ENCODE data around the gene PCDH15.

Gene PCDH15

GRCh38 chr10:54799506-54799905 lies 1.5 kb downstream of the PCDH15 start:
- Histone ChIP-seq H2AK5ac (ENCODE audit: low read length) (no peak overlapping the region), H3K4me1 (ENCODE audit: control insufficient read depth in 1 of 2, insufficient read depth in 2 of 2, low read length in 2 of 2) (no peaks in the 10 kb centered on the region), H2BK12ac (ENCODE audit: low read length) (no peak overlapping the region), H3K9ac (ENCODE audit: low read length) (no peak overlapping the region), H3K27ac (ENCODE audit: low read depth, low read length) (no peak overlapping the region), H2BK5ac (ENCODE audit: low read depth, low read length, poor library complexity) (no peak overlapping the region), H3K36me3 (ENCODE audit: control insufficient read depth in 1 of 2, insufficient read depth in 2 of 2, low read length in 2 of 2) (no peaks in the 10 kb centered on the region), H3K4ac (ENCODE audit: low read depth, low read length) (no peak overlapping the region), H2BK120ac (ENCODE audit: insufficient read depth, low read length, poor library complexity) (no peak overlapping the region), H3K27me3 (ENCODE audit: insufficient read depth, low read length) (no peaks in the 10 kb centered on the region), H3K23ac (ENCODE audit: low read length) (no peak overlapping the region), H4K91ac (ENCODE audit: low read depth, low read length) (no peak overlapping the region), H3K79me2 (ENCODE audit: control insufficient read depth, insufficient read depth, low read length, poor library complexity) (no peaks in the 10 kb centered on the region), H3K9me3 (ENCODE audit: insufficient read depth, low read depth, low read length) (no peaks in the 10 kb centered on the region), H4K8ac (ENCODE audit: low read depth, low read length) (no peak overlapping the region), H3K18ac (ENCODE audit: low read length) (no peak overlapping the region), H3K4me2 (ENCODE audit: low read length) (no peak overlapping the region), H4K12ac (ENCODE audit: low read depth, low read length) (no peak overlapping the region), H3K4me3 (ENCODE audit: low read depth, low read length) (no peak overlapping the region), H3K79me1 (ENCODE audit: low read length) (no peaks in the 10 kb centered on the region), H2AFZ (ENCODE audit: insufficient read depth, low read length, poor library complexity) (no peak overlapping the region), H3K14ac (ENCODE audit: low read length) (no peak overlapping the region)
- no CpG with 5 or more reads among the region's 1 CpG for WGBS (ENCODE audit: extremely low coverage, insufficient coverage, insufficient read length)
- no peak for DNase-seq

- H2BK120ac ChIP-seq (ENCODE audit: insufficient read depth, low read length, poor library complexity): no peak overlapping the region
- no peak overlapping the region for H4K8ac ChIP-seq (ENCODE audit: low read depth, low read length)
- no peaks in the 10 kb centered on the region for H3K27me3 ChIP-seq (ENCODE audit: insufficient read depth, low read length)
- H3K4ac ChIP-seq (ENCODE audit: low read depth, low read length): no peak overlapping the region
- H2AK5ac ChIP-seq (ENCODE audit: low read length): no peak overlapping the region
- H3K18ac ChIP-seq (ENCODE audit: low read length): no peak overlapping the region
- H3K27ac ChIP-seq (ENCODE audit: low read depth, low read length): no peak overlapping the region
- H2AFZ ChIP-seq (ENCODE audit: insufficient read depth, low read length, poor library complexity): no peak overlapping the region
- no peaks in the 10 kb centered on the region for H3K79me1 ChIP-seq (ENCODE audit: low read length)
- no peak overlapping the region for H2BK12ac ChIP-seq (ENCODE audit: low read length)
- no CpG with 5 or more reads among the region's 9 CpGs for WGBS (ENCODE audit: extremely low coverage, insufficient coverage, insufficient read length)
- no peaks in the 10 kb centered on the region for H3K36me3 ChIP-seq (ENCODE audit: control insufficient read depth in 1 of 2, insufficient read depth in 2 of 2, low read length in 2 of 2)
- no peak overlapping the region for H3K23ac ChIP-seq (ENCODE audit: low read length)
- H4K12ac ChIP-seq (ENCODE audit: low read depth, low read length): no peak overlapping the region
- H2BK5ac ChIP-seq (ENCODE audit: low read depth, low read length, poor library complexity): no peak overlapping the region
- no peak overlapping the region for H4K91ac ChIP-seq (ENCODE audit: low read depth, low read length)
- no peaks in the 10 kb centered on the region for H3K4me1 ChIP-seq (ENCODE audit: control insufficient read depth in 1 of 2, insufficient read depth in 2 of 2, low read length in 2 of 2)
- no peaks in the 10 kb centered on the region for H3K79me2 ChIP-seq (ENCODE audit: control insufficient read depth, insufficient read depth, low read length, poor library complexity)
- no peak overlapping the region for H3K14ac ChIP-seq (ENCODE audit: low read length)
- H3K9me3 ChIP-seq (ENCODE audit: insufficient read depth, low read depth, low read length): no peaks in the 10 kb centered on the region
- DNase-seq: no peak
- no peak overlapping the region for H3K9ac ChIP-seq (ENCODE audit: low read length)
- no peak overlapping the region for H3K4me2 ChIP-seq (ENCODE audit: low read length)
- H3K4me3 ChIP-seq (ENCODE audit: low read depth, low read length): no peak overlapping the region
Observed at GRCh38 chr10:54797636-54798321, 3.3 kb downstream of the PCDH15 start.

GRCh38 chr10:54796881-54797280 lies 4.2 kb downstream of the PCDH15 start:
- Histone ChIP-seq H3K18ac (ENCODE audit: low read length) (no peak overlapping the region), H3K36me3 (ENCODE audit: control insufficient read depth in 1 of 2, insufficient read depth in 2 of 2, low read length in 2 of 2) (no peaks in the 10 kb centered on the region), H3K79me1 (ENCODE audit: low read length) (no peaks in the 10 kb centered on the region), H2BK120ac (ENCODE audit: insufficient read depth, low read length, poor library complexity) (no peak overlapping the region), H3K79me2 (ENCODE audit: control insufficient read depth, insufficient read depth, low read length, poor library complexity) (no peaks in the 10 kb centered on the region), H4K12ac (ENCODE audit: low read depth, low read length) (no peak overlapping the region), H3K27me3 (ENCODE audit: insufficient read depth, low read length) (no peaks in the 10 kb centered on the region), H3K4ac (ENCODE audit: low read depth, low read length) (no peak overlapping the region), H3K9me3 (ENCODE audit: insufficient read depth, low read depth, low read length) (no peaks in the 10 kb centered on the region), H3K9ac (ENCODE audit: low read length) (no peak overlapping the region), H2BK12ac (ENCODE audit: low read length) (no peak overlapping the region), H3K23ac (ENCODE audit: low read length) (no peak overlapping the region), H3K27ac (ENCODE audit: low read depth, low read length) (no peak overlapping the region), H2BK5ac (ENCODE audit: low read depth, low read length, poor library complexity) (no peak overlapping the region), H4K91ac (ENCODE audit: low read depth, low read length) (no peak overlapping the region), H3K4me2 (ENCODE audit: low read length) (no peak overlapping the region), H4K8ac (ENCODE audit: low read depth, low read length) (no peak overlapping the region), H2AFZ (ENCODE audit: insufficient read depth, low read length, poor library complexity) (no peak overlapping the region), H3K14ac (ENCODE audit: low read length) (no peak overlapping the region), H3K4me1 (ENCODE audit: control insufficient read depth in 1 of 2, insufficient read depth in 2 of 2, low read length in 2 of 2) (no peaks in the 10 kb centered on the region), H3K4me3 (ENCODE audit: low read depth, low read length) (no peak overlapping the region), H2AK5ac (ENCODE audit: low read length) (no peak overlapping the region)
- no CpG with 5 or more reads among the region's 3 CpGs for WGBS (ENCODE audit: extremely low coverage, insufficient coverage, insufficient read length)
- DNase-seq: no peak

DNA sequence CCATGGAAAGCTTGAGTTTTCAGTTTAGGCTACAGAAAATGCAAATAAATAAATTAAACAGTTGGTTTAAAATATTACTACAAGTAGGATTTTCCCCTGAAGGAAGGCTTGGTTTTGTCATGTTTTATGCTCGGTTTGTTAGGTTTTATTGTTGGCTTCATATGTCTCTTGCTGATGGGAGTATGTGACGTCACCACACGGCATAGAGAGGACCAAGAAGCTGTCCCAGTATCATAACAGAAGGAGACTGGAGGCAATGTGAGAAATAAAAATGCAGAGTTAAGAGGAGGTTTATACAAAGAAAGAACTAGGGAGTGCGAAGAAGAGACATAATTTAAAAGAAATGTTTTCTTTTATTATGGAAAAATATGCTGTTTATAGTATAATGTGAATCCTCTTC lies 24.4 kb downstream of the PCDH15 start:
- Histone ChIP-seq H3K9ac (ENCODE audit: low read length) (no peak overlapping the region), H3K27me3 (ENCODE audit: insufficient read depth, low read length) (no peaks in the 10 kb centered on the region), H3K4me1 (ENCODE audit: control insufficient read depth in 1 of 2, insufficient read depth in 2 of 2, low read length in 2 of 2) (no peaks in the 10 kb centered on the region), H3K27ac (ENCODE audit: low read depth, low read length) (no peak overlapping the region), H2BK12ac (ENCODE audit: low read length) (no peak overlapping the region), H4K91ac (ENCODE audit: low read depth, low read length) (no peak overlapping the region), H3K79me2 (ENCODE audit: control insufficient read depth, insufficient read depth, low read length, poor library complexity) (no peaks in the 10 kb centered on the region), H3K9me3 (ENCODE audit: insufficient read depth, low read depth, low read length) (no peaks in the 10 kb centered on the region), H3K4ac (ENCODE audit: low read depth, low read length) (no peak overlapping the region), H3K14ac (ENCODE audit: low read length) (no peak overlapping the region), H2AK5ac (ENCODE audit: low read length) (no peak overlapping the region), H4K12ac (ENCODE audit: low read depth, low read length) (no peak overlapping the region), H3K18ac (ENCODE audit: low read length) (no peak overlapping the region), H3K4me2 (ENCODE audit: low read length) (no peak overlapping the region), H2BK120ac (ENCODE audit: insufficient read depth, low read length, poor library complexity) (no peak overlapping the region), H3K79me1 (ENCODE audit: low read length) (no peaks in the 10 kb centered on the region), H2AFZ (ENCODE audit: insufficient read depth, low read length, poor library complexity) (no peak overlapping the region), H4K8ac (ENCODE audit: low read depth, low read length) (no peak overlapping the region), H3K23ac (ENCODE audit: low read length) (no peak overlapping the region), H3K4me3 (ENCODE audit: low read depth, low read length) (no peak overlapping the region), H3K36me3 (ENCODE audit: control insufficient read depth in 1 of 2, insufficient read depth in 2 of 2, low read length in 2 of 2) (no peaks in the 10 kb centered on the region), H2BK5ac (ENCODE audit: low read depth, low read length, poor library complexity) (no peak overlapping the region)
- WGBS (ENCODE audit: extremely low coverage, insufficient coverage, insufficient read length): no CpG with 5 or more reads among the region's 4 CpGs
- DNase-seq: no peak

Data from trophoblast cell (in vitro differentiated cells and primary cell).